Aorta (tissue), 5 donors: Measurements from ENCODE around the gene PIP5K1B. TPM values are rescaled to one million over a fixed set of nuclear protein-coding genes. Genes with fewer than 3 reads are reported as not detected.

Experiments
- ATAC-seq: fragments of 200-7000 bp; cut with Tn5 transposase; one replicate; pipeline ENCODE4 v1.9.1; 2022; ENCODE audit warnings: moderate library complexity; ENCODE audit not compliant: low FRiP score
- DNase-seq, 2 donors: peaks; one replicate each; pipeline ENCODE4 v3.0.0-alpha.2; 2020
- H3K27ac ChIP-seq, 2 donors: one replicate each; pipeline ENCODE4 v1.5.1; 2013; ENCODE audit warnings: low read length in 2 of 2, mild to moderate bottlenecking in 2 of 2, moderate library complexity in 2 of 2, control low read depth in 1 of 2, inconsistent platforms in 1 of 2, low read depth in 1 of 2
- H3K27me3 ChIP-seq, 2 donors: one replicate each; pipeline ENCODE4 v1.6.1; 2013; ENCODE audit warnings: control low read depth in 1 of 2, low read length in 1 of 2, mild to moderate bottlenecking in 1 of 2, moderate library complexity in 1 of 2; ENCODE audit not compliant: insufficient read depth in 2 of 2, control insufficient read depth in 1 of 2
- H3K36me3 ChIP-seq, 2 donors: one replicate each; pipeline ENCODE4 v1.6.1; 2013; ENCODE audit warnings: control low read depth in 1 of 2, low read length in 1 of 2, mild to moderate bottlenecking in 1 of 2; ENCODE audit not compliant: insufficient read depth in 2 of 2, control insufficient read depth in 1 of 2
- H3K4me1 ChIP-seq, 2 donors: one replicate each; pipeline ENCODE4 v1.6.1; 2013; ENCODE audit warnings: low read length in 2 of 2, control low read depth in 1 of 2, mild to moderate bottlenecking in 1 of 2, moderate library complexity in 1 of 2; ENCODE audit not compliant: insufficient read depth in 2 of 2, control insufficient read depth in 1 of 2
- H3K4me3 ChIP-seq, 2 donors: one replicate each; pipeline ENCODE4 v1.5.1; 2013; ENCODE audit warnings: low read length in 2 of 2, control low read depth in 1 of 2, mild to moderate bottlenecking in 1 of 2
- H3K9me3 ChIP-seq: one replicate; pipeline ENCODE4 v1.6.1; 2013; ENCODE audit warnings: mild to moderate bottlenecking, low read length; ENCODE audit not compliant: control insufficient read depth
- WGBS, 2 donors: extraction: QIAGEN DNeasy Blood & Tissue Kit; methylation state at CpG; one replicate each; pipeline ENCODE4 v1.1.7; 2013; 5-methylcytosine and 5-hydroxymethylcytosine counted together
- intact Hi-C, 2 donors: fragments of 100-400 bp; cut with DNase I; formaldehyde crosslinking; loops; one replicate each; pipeline versions ENCODE4 v1.14.2 to v1.15.0; 2022
- polyA plus RNA-seq, 2 donors: library from polyadenylated mRNA; stranded (reverse); fragments of 200-250 nt; gene quantifications; one replicate each; pipeline ENCODE4 v1.2.3, GENCODE V29; 2013
- total RNA-seq, 2 donors: library from RNA; stranded (reverse); fragmentation: NEBNext Ultra II Directional; extraction: Animal tissue kit (Norgen Biotek cat#: 25700); gene quantifications; one replicate each; pipeline ENCODE4 v1.2.1, GENCODE V29; 2021
- donor health status: healthy with polysubstance abuse.
- donor health status: Bipolar disorder and iron deficiency.
- donor health status: DM: no; HTN: no; CAD: no.
- donor health status: DM: no; HTN: no; CAD: no.
- donor health status: DM: yes; HTN: yes; CAD: no.

The PIP5K1B gene
- total and polyA plus RNA-seq, 4 donors: 0.82 to 14.5 (median 8.5) TPM

- WGBS, 2 donors: 59 to 63% methylated on average over 7 of the region's 7 CpGs
- no peaks in the 10 kb centered on the region for H3K36me3 ChIP-seq
- H3K4me3 ChIP-seq: no peak overlapping the region
- DNase-seq: no peak
- H3K9me3 ChIP-seq: no peaks in the 10 kb centered on the region
- H3K27ac ChIP-seq: no peak overlapping the region
- no peak for ATAC-seq
- intact Hi-C loops: loop anchor here in 1 of 2 donors (10.0 kb wide), 1 partner anchor 449 kb away; no protein-coding TSS in a partner anchor
- no peaks in the 10 kb centered on the region for H3K4me1 ChIP-seq
- no peaks in the 10 kb centered on the region for H3K27me3 ChIP-seq
These were observed 318.6 kb downstream of the PIP5K1B start for GRCh38 chr9:69023650-69024049.

GRCh38 chr9:69027355-69028097 is 322.5 kb downstream of the PIP5K1B start:
- no peak overlapping the region for H3K4me3 ChIP-seq
- ATAC-seq: no peak
- no peak for DNase-seq
- no peaks in the 10 kb centered on the region for H3K27me3 ChIP-seq
- intact Hi-C loops: loop anchor here in 1 of 2 donors (10.0 kb wide), 1 partner anchor 453 kb away; no protein-coding TSS in a partner anchor
- H3K4me1 ChIP-seq: no peaks in the 10 kb centered on the region
- H3K27ac ChIP-seq: no peak overlapping the region
- no peaks in the 10 kb centered on the region for H3K36me3 ChIP-seq
- no peaks in the 10 kb centered on the region for H3K9me3 ChIP-seq
- 46 to 55% methylated on average over 5 of the region's 5 CpGs for WGBS, 2 donors

- no peak overlapping the region for H3K27ac ChIP-seq
- no peak for DNase-seq
- no peaks in the 10 kb centered on the region for H3K4me1 ChIP-seq
- 87 to 93% methylated on average over 2 of the region's 2 CpGs for WGBS, 2 donors
- no peaks in the 10 kb centered on the region for H3K9me3 ChIP-seq
- ATAC-seq: no peak
- no peaks in the 10 kb centered on the region for H3K27me3 ChIP-seq
- H3K4me3 ChIP-seq: no peak overlapping the region
- no peaks in the 10 kb centered on the region for H3K36me3 ChIP-seq
- intact Hi-C loops: loop anchor here in 1 of 2 donors (10.0 kb wide), 1 partner anchor 454 kb away; no protein-coding TSS in a partner anchor
These were observed 323.7 kb downstream of the PIP5K1B start for GRCh38 chr9:69028754-69029153.

GRCh38 chr9:69029535-69029934 is 324.5 kb downstream of the PIP5K1B start:
- ATAC-seq (no peak), DNase-seq (no peak)
- intact Hi-C loops: loop anchor here in 1 of 2 donors (10.0 kb wide), 1 partner anchor 455 kb away; no protein-coding TSS in a partner anchor
- Histone ChIP-seq H3K4me1 (no peaks in the 10 kb centered on the region), H3K9me3 (no peaks in the 10 kb centered on the region), H3K27me3 (no peaks in the 10 kb centered on the region), H3K27ac (no peak overlapping the region), H3K36me3 (no peaks in the 10 kb centered on the region), H3K4me3 (no peak overlapping the region)

- no peaks in the 10 kb centered on the region for H3K36me3 ChIP-seq
- no peaks in the 10 kb centered on the region for H3K9me3 ChIP-seq
- intact Hi-C loops: loop anchor here in 1 of 2 donors (10.0 kb wide), 1 partner anchor 364 kb away; no protein-coding TSS in a partner anchor
- H3K27ac ChIP-seq: no peak overlapping the region
- H3K4me1 ChIP-seq: no peaks in the 10 kb centered on the region
- no peak for DNase-seq
- H3K4me3 ChIP-seq: no peak overlapping the region
- 42 to 78% methylated on average over 1 of the region's 1 CpG for WGBS, 2 donors
- no peak for ATAC-seq
- no peaks in the 10 kb centered on the region for H3K27me3 ChIP-seq
These were observed 326.0 kb downstream of the PIP5K1B start for GRCh38 chr9:69030851-69031645.

- no peak for ATAC-seq
- WGBS, 2 donors: 64 to 65% methylated on average over 2 of the region's 2 CpGs
- intact Hi-C loops: loop anchor here in 1 of 2 donors (10.0 kb wide), 1 partner anchor 361 kb away; no protein-coding TSS in a partner anchor
These were observed 329.0 kb downstream of the PIP5K1B start for GRCh38 chr9:69034071-69034470.

GRCh38 chr9:69035438-69036308 is 330.6 kb downstream of the PIP5K1B start, which contains the start of gene FXN:
Gene FXN (plus strand): TSS chr9:69035752. CDS start chr9:69035783, 31 bp downstream.
- Histone ChIP-seq H3K27ac (peak within 1 kb of the TSS in 1 of 2 donors; percentile 68), H3K9me3 (no peaks in the 10 kb centered on the region), H3K4me3 (peak within 1 kb of the TSS; percentile 33 to 91), H3K27me3 (no peaks in the 10 kb centered on the region), H3K36me3 (no peaks in the 10 kb centered on the region), H3K4me1 (no peaks in the 10 kb centered on the region)
- intact Hi-C loops: loop anchor here in 1 of 2 donors (10.0 kb wide), 1 partner anchor 359 kb away; no protein-coding TSS in a partner anchor
- DNase-seq: peak; percentile 86 to 93
- peak; percentile 97 for ATAC-seq
- WGBS, 2 donors: 1% methylated on average over 60 to 75 of the region's 75 CpGs

More at GRCh38 chr9:69034071-69034470, 329.0 kb downstream of the PIP5K1B start:
- DNase-seq: no peak
- no peak overlapping the region for H3K27ac ChIP-seq
- no peaks in the 10 kb centered on the region for H3K36me3 ChIP-seq
- no peaks in the 10 kb centered on the region for H3K27me3 ChIP-seq
- H3K9me3 ChIP-seq: no peaks in the 10 kb centered on the region
- H3K4me1 ChIP-seq: no peaks in the 10 kb centered on the region
- H3K4me3 ChIP-seq: no peak overlapping the region

- intact Hi-C loops: loop anchor here in 1 of 2 donors (10.0 kb wide), 1 partner anchor 358 kb away; no protein-coding TSS in a partner anchor
- DNase-seq (no peak), ATAC-seq (no peak)
- no peaks in the 10 kb centered on the region for H3K9me3 ChIP-seq
- no peaks in the 10 kb centered on the region for H3K36me3 ChIP-seq
- WGBS, 2 donors: 7 to 9% methylated on average over 14 of the region's 14 CpGs
- H3K4me1 ChIP-seq: no peaks in the 10 kb centered on the region
- peak overlapping the region in 1 of 2 donors; percentile 19 for H3K27ac ChIP-seq
- H3K4me3 ChIP-seq: peak overlapping the region; percentile 33 to 91
- no peaks in the 10 kb centered on the region for H3K27me3 ChIP-seq
These were observed 331.3 kb downstream of the PIP5K1B start for GRCh38 chr9:69036309-69036708.
